Ovary (tissue), 3 donors: ENCODE results near the gene SOHLH1.

Source experiments
- CTCF ChIP-seq, 3 donors: fragments of 450-650 bp in 2 of 3; fragments of 200-600 bp in 1 of 3; IDR thresholded peaks; one replicate each; pipeline versions ENCODE4 v1.5.1 to v1.8.0; 2016 to 2022; ENCODE audit warnings: antibody characterized with exemption in 3 of 3, mild to moderate bottlenecking in 1 of 3
- POLR2A ChIP-seq: fragments of 450-650 bp; IDR thresholded peaks from one replicate; pipeline ENCODE4 v1.6.1; 2017; ENCODE audit warnings: antibody characterized with exemption, mild to moderate bottlenecking, moderate library complexity
- donor health status: DM: no; HTN: no; CAD: no.

DNA sequence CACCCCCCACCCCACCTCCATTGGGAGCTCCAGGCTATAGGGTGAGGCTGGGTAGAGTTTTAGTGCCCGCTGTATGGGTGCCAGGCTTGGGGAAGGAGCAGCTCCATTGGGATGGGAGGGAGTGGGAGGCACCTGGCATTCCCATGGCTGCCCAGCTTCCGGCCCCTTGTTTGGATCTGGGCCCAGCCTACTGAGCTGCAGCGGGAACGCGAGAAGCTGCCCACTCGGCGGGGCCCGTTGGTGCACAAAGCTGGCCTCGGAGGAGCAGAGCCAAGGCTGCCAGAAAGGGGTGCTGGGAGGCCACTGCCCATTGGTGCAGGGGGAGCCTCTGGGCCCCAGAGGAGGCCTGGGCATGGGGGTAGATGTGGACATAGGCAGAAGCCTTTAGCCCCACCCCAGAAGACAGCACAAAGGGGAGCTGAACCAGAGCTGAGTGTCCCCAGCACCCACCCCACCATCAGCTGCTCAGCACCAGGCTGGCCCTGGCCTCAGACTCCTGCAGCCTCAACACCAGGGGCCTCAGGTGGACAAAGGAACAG, 31.7 kb downstream of the SOHLH1 start:
- TF ChIP-seq CTCF (IDR thresholded peaks at IDR 0.05) (no peak), POLR2A (no peak)
